PC-3 (cell line): ENCODE measurements around the gene SLC51A. TPM values are rescaled to one million over a fixed set of nuclear protein-coding genes. Genes with fewer than 3 reads are reported as not detected.

ENCODE experiments used
- ATAC-seq: fragments of 200-7000 bp; cut with Tn5 transposase; 2 replicates; pipeline ENCODE4 v1.9.1; 2020; ENCODE audit warnings: mild to moderate bottlenecking, moderate library complexity
- BruUV-seq: library from RNA; stranded (reverse); fragments of 400-500 nt; replicated peaks from 2 replicates; lab custom pipeline; 2021; lab: Mats Ljungman, UMichigan
- CTCF ChIA-PET: fragments of 300-600 bp; sonication (Branson Sonifier 250); formaldehyde crosslinking; loops from one replicate; lab custom pipeline; 2022; ENCODE audit warnings: antibody characterized with exemption; lab: Charles Lee
- POLR2A ChIA-PET: fragments of 300-600 bp; sonication (Branson Sonifier 250); formaldehyde crosslinking; loops from one replicate; lab custom pipeline; 2022; ENCODE audit warnings: antibody characterized with exemption; ENCODE audit not compliant: unreplicated experiment; lab: Charles Lee
- DNase-seq: peaks from one replicate; pipeline ENCODE4 v3.0.0-alpha.2; 2015
- H2AFZ ChIP-seq: fragments of 300-600 bp; sonication (generic); 2 replicates; pipeline ENCODE4 v1.6.0; 2016; ENCODE audit warnings: antibody characterized with exemption, low read length
- H3F3A ChIP-seq: fragments of 300-600 bp; sonication (generic); one replicate; pipeline ENCODE4 v1.6.0; 2017; ENCODE audit warnings: antibody characterized with exemption, low read length, control low read depth, mild to moderate bottlenecking; ENCODE audit not compliant: unreplicated experiment
- H3K27ac ChIP-seq: fragments of 300-600 bp; sonication (generic); 2 replicates; pipeline ENCODE4 v1.5.1; 2016; ENCODE audit warnings: mild to moderate bottlenecking, low read length
- H3K27me3 ChIP-seq: fragments of 300-600 bp; sonication (generic); 2 replicates; pipeline ENCODE4 v1.6.1; 2016; ENCODE audit warnings: low read length, mixed read lengths
- H3K36me3 ChIP-seq: fragments of 300-600 bp; sonication (generic); 2 replicates; pipeline ENCODE4 v1.6.1; 2016; ENCODE audit warnings: low read depth, mixed run types, low read length, mixed read lengths
- H3K4me1 ChIP-seq: fragments of 300-600 bp; sonication (generic); 2 replicates; pipeline ENCODE4 v1.5.1; 2016; ENCODE audit warnings: low read length; ENCODE audit not compliant: insufficient read depth
- H3K4me2 ChIP-seq: fragments of 300-600 bp; sonication (generic); 2 replicates; pipeline ENCODE4 v1.6.0; 2016; ENCODE audit warnings: low read length
- H3K4me3 ChIP-seq: fragments of 300-600 bp; sonication (generic); 2 replicates; pipeline ENCODE4 v1.5.1; 2016; ENCODE audit warnings: mild to moderate bottlenecking, low read length, mixed read lengths
- H3K79me2 ChIP-seq: fragments of 300-600 bp; sonication (generic); 2 replicates; pipeline ENCODE4 v1.6.1; 2017; ENCODE audit warnings: low read length, mixed read lengths
- H3K9ac ChIP-seq: fragments of 300-600 bp; sonication (generic); 2 replicates; pipeline ENCODE4 v1.6.0; 2016; ENCODE audit warnings: mild to moderate bottlenecking, low read length
- H3K9me2 ChIP-seq: fragments of 300-600 bp; sonication (generic); replicated peaks from 2 replicates; pipeline ENCODE4 v1.6.1; 2016; ENCODE audit warnings: mixed run types, low read length, mixed read lengths
- H3K9me3 ChIP-seq: fragments of 300-600 bp; sonication (generic); 2 replicates; pipeline ENCODE4 v1.6.1; 2016; ENCODE audit warnings: low read length, mixed read lengths
- H4K20me1 ChIP-seq: fragments of 300-600 bp; sonication (generic); 2 replicates; pipeline ENCODE4 v1.6.1; 2016; ENCODE audit warnings: low read length, mixed read lengths
- EZH2 ChIP-seq: fragments of 300-600 bp; sonication (generic); IDR thresholded peaks from one replicate; pipeline ENCODE4 v1.6.1; 2017; ENCODE audit warnings: antibody characterized with exemption, mild to moderate bottlenecking, low read length; ENCODE audit not compliant: unreplicated experiment
- EZH2phosphoT487 ChIP-seq: fragments of 300-600 bp; sonication (generic); IDR thresholded peaks from 2 replicates; pipeline ENCODE4 v1.6.1; 2018; ENCODE audit warnings: mild to moderate bottlenecking, antibody characterized with exemption, low read length, borderline replicate concordance
- intact Hi-C: fragments of 100-400 bp; cut with micrococcal nuclease; formaldehyde crosslinking; loops from 2 replicates; pipeline ENCODE4 v1.9.0; 2023
- total RNA-seq: library from RNA; depleted of rRNA; stranded (reverse); fragments of >200 nt; gene quantifications from 2 replicates; pipeline ENCODE4 v1.2.3, GENCODE V29; 2014
- TF ChIP-seq, protein P1 (sequence below): fragments of 300-600 bp; sonication (generic); conservative IDR thresholded peaks from 2 replicates; pipeline ENCODE4 v1.5.1; 2017; ENCODE audit warnings: antibody characterized with exemption, low read depth, mild to moderate bottlenecking, low read length

Gene SLC51A
- total RNA-seq, 1 experiment from 2014 or later: 9.7 TPM

- Histone ChIP-seq H3K9ac (no peak overlapping the region), H4K20me1 (no peaks in the 10 kb centered on the region), H3K36me3 (no peaks in the 10 kb centered on the region), H3K9me3 (no peaks in the 10 kb centered on the region), H3K4me3 (no peak overlapping the region), H3K27me3 (no peaks in the 10 kb centered on the region), H3K9me2 (no peaks in the 10 kb centered on the region), H3K4me1 (peaks cover 12% of the 10 kb centered on the region), H3K4me2 (no peak overlapping the region), H2AFZ (no peak overlapping the region), H3K79me2 (no peaks in the 10 kb centered on the region), H3F3A (no peaks in the 10 kb centered on the region), H3K27ac (no peak overlapping the region)
- DNase-seq (no peak), ATAC-seq (no peak)
- CTCF ChIA-PET: no interaction called here
- no TSS peak for BruUV-seq
- intact Hi-C loops: no loop called here
- POLR2A ChIA-PET: no interaction called here
- no peak for TF ChIP-seq EZH2
- TF ChIP-seq, protein P1, sequence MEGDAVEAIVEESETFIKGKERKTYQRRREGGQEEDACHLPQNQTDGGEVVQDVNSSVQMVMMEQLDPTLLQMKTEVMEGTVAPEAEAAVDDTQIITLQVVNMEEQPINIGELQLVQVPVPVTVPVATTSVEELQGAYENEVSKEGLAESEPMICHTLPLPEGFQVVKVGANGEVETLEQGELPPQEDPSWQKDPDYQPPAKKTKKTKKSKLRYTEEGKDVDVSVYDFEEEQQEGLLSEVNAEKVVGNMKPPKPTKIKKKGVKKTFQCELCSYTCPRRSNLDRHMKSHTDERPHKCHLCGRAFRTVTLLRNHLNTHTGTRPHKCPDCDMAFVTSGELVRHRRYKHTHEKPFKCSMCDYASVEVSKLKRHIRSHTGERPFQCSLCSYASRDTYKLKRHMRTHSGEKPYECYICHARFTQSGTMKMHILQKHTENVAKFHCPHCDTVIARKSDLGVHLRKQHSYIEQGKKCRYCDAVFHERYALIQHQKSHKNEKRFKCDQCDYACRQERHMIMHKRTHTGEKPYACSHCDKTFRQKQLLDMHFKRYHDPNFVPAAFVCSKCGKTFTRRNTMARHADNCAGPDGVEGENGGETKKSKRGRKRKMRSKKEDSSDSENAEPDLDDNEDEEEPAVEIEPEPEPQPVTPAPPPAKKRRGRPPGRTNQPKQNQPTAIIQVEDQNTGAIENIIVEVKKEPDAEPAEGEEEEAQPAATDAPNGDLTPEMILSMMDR: no peak
- TF ChIP-seq EZH2phosphoT487: no peak
Observed at GRCh38 chr3:196177967-196178366, 38.4 kb upstream of the SLC51A start.

- Histone ChIP-seq H3K4me2 (no peak overlapping the region), H3K9me2 (no peaks in the 10 kb centered on the region), H3K36me3 (no peaks in the 10 kb centered on the region), H3F3A (no peaks in the 10 kb centered on the region), H3K4me3 (no peak overlapping the region), H3K79me2 (no peaks in the 10 kb centered on the region), H2AFZ (no peak overlapping the region), H3K27me3 (no peaks in the 10 kb centered on the region), H4K20me1 (no peaks in the 10 kb centered on the region), H3K27ac (no peak overlapping the region), H3K9me3 (no peaks in the 10 kb centered on the region), H3K4me1 (peaks cover 19% of the 10 kb centered on the region), H3K9ac (no peak overlapping the region)
- no peak for ATAC-seq
- no TSS peak for BruUV-seq
- intact Hi-C loops: no loop called here
- TF ChIP-seq EZH2 (no peak), EZH2phosphoT487 (no peak)
- TF ChIP-seq, protein P1: no peak
- ChIA-PET CTCF (no interaction called here), POLR2A (no interaction called here)
- no peak for DNase-seq
Observed at GRCh38 chr3:196178993-196179379, 37.3 kb upstream of the SLC51A start.

GRCh38 chr3:196179380-196180308 is 36.7 kb upstream of the SLC51A start:
- no TSS peak for BruUV-seq
- no peaks in the 10 kb centered on the region for H3K9me2 ChIP-seq
- intact Hi-C loops: no loop called here
- peak; percentile 88 for ATAC-seq
- peak; percentile 73 for DNase-seq
- H3K9me3 ChIP-seq: no peaks in the 10 kb centered on the region
- H3K4me3 ChIP-seq: no peak overlapping the region
- ChIA-PET CTCF (interaction anchor here (0.6 kb wide), 1 partner anchor 265 kb away, joined by 3 read pairs; no protein-coding TSS in a partner anchor), POLR2A (interaction anchor here (0.6 kb wide), 1 partner anchor 105 kb away, joined by 12 read pairs; no protein-coding TSS in a partner anchor)
- no peaks in the 10 kb centered on the region for H4K20me1 ChIP-seq
- H3K9ac ChIP-seq: no peak overlapping the region
- TF ChIP-seq EZH2phosphoT487: no peak
- no peak for TF ChIP-seq EZH2
- TF ChIP-seq, protein P1: no peak
- H3K4me2 ChIP-seq: peak overlapping the region; percentile 29
- 0 out of 2 replicates have a peak overlapping the region, but pooled peaks have one; percentile 12 for H3K27ac ChIP-seq
- peaks cover 19% of the 10 kb centered on the region for H3K4me1 ChIP-seq
- H3K36me3 ChIP-seq: no peaks in the 10 kb centered on the region
- no peaks in the 10 kb centered on the region for H3K27me3 ChIP-seq
- H3F3A ChIP-seq: no peaks in the 10 kb centered on the region
- peak overlapping the region; percentile 39 for H2AFZ ChIP-seq
- H3K79me2 ChIP-seq: no peaks in the 10 kb centered on the region
